OCI-LY1 (cell line): ENCODE measurements around the gene NSD1.

Source experiments
- CTCF ChIP-seq: fragments of 200-600 bp; sonication (generic), shearing (Covaris generic); IDR thresholded peaks from 2 replicates; pipeline ENCODE4 v1.5.1; 2017; ENCODE audit warnings: mild to moderate bottlenecking, antibody characterized with exemption, low read length, moderate library complexity, mixed read lengths
- EZH2 ChIP-seq: fragments of 200-600 bp; sonication (generic), shearing (Covaris generic); IDR thresholded peaks from 2 replicates; pipeline ENCODE4 v1.8.0; 2017; ENCODE audit warnings: borderline replicate concordance, mixed run types, mild to moderate bottlenecking, antibody characterized with exemption, low read length, moderate library complexity, mixed read lengths

GRCh38 chr5:177097016-177097985 is 36.3 kb upstream of the NSD1 start:
- TF ChIP-seq CTCF (no peak), EZH2 (no peak)
